ENCODE measurements around the gene SLC35F1.

SLC35F1 gene

GRCh38 chr6:118103381-118104146, 196.5 kb downstream of the SLC35F1 start:
- H3K4me3 ChIP-seq (ENCODE audit: low read depth, low read length), result no peak overlapping the region

DNA sequence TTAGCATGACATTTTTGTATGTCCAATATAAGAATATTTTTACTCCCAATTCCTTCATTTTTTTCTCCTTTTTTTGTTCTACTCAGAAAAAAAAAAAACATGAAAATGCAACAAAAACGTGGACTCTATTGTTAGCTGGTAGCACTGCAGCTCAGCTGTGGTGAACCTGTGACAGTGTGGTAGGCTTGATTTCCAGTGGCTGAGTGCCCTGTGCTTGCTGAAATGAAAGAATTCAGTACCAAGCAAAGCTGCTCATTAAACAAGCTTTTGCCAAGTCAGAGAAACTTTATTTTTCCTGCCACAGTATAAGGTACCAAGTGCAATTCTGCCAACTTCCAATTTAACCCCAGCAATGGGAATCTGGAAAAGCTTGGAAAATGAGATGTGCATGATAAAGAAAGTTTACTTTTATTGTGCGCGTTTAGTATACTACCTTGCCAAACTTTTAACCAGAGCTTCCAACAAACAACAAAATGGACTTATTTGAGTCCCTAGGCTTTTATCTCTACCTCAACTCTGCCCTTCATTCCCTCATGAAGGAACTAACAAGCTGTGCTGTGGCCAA, 215.2 kb downstream of the SLC35F1 start:
- no peak overlapping the region for H3K4me3 ChIP-seq (ENCODE audit: low read depth, low read length)

DNA sequence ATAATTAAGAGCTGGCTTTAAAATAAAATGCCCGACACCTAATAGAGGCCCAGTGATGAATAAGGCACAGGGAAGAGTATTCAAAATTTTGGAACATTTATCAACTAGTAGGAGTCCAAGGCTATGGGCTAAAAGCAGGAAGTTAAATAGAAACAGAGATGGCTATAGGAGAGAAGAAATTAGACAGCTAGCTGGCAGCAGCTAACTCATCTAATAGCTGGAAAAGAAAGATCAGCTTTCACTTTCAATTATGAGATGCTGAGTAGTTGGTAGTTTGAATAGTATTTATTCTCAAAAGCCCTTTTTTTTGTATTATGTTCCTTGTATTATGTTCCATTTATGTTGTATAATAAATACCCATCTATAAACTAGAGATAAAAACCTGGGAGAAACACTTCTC, 215.7 kb downstream of the SLC35F1 start:
- H3K4me3 ChIP-seq (ENCODE audit: low read depth, low read length), result no peak overlapping the region

GRCh38 chr6:118123503-118124037, 216.5 kb downstream of the SLC35F1 start:
- no peak overlapping the region for H3K4me3 ChIP-seq (ENCODE audit: low read depth, low read length)

DNA sequence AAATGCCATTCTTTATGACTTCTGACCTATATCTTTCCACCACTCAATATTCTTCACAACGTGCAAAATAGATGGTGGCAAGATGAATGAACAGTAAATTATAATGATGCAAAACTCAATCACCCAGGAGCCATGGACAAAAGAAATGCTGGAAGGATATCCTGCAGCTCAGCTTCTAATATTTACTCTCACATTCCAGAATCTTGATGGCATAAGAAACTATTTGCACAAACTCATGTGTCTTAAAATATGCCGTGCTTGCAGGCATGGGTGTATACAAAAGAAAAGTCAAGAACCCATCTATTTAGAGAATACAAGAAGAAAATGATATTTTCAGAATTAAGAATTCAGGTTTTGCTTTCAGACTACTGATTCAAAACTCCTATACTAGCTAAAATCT, 217.8 kb downstream of the SLC35F1 start:
- no peak overlapping the region for H3K4me3 ChIP-seq (ENCODE audit: low read depth, low read length)

- H3K4me3 ChIP-seq (ENCODE audit: low read depth, low read length), result no peak overlapping the region
Measured at GRCh38 chr6:118128755-118129154, 221.7 kb downstream of the SLC35F1 start.

DNA sequence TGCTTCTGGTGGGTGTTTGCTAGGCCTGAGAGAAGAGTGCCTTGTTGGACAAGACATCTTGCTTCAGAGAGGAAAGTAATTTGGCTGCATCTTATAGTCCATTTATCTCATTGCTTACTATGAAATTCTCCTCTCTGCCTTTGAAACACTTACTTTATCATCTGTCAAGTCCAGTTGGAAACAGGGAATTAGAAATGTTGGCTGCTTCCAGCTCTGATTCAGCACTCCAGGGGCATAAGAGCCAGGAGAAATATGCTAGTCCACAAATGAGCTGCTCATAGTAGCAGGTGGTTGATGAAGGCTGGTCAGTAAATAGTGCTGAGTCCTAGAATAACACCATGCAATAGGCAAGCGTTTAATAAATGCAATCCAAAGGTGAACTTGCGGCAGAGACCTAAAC, 227.1 kb downstream of the SLC35F1 start:
- H3K4me3 ChIP-seq (ENCODE audit: low read depth, low read length), result no peak overlapping the region

GRCh38 chr6:118134736-118135135, 227.7 kb downstream of the SLC35F1 start:
- no peak overlapping the region for H3K4me3 ChIP-seq (ENCODE audit: low read depth, low read length)

DNA sequence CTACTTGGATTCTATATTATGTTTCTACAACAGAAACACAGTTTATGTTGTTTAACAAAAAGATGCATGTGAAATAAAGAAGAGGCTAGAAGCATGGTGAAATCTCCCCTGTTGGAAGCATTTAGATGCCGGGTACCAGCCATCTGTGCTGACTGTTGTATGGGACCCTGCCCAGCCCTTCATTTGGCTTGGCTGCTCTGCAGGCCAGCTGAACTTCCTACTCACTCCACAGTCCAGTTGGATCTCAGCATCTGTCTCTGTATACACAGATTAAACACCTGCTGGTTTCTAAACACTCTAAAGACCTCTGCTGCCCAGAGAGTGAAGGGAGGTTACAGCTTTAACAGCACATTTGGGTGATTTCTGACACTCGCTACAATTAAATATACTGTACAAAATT, 228.3 kb downstream of the SLC35F1 start:
- H3K4me3 ChIP-seq (ENCODE audit: low read depth, low read length), result no peak overlapping the region

DNA sequence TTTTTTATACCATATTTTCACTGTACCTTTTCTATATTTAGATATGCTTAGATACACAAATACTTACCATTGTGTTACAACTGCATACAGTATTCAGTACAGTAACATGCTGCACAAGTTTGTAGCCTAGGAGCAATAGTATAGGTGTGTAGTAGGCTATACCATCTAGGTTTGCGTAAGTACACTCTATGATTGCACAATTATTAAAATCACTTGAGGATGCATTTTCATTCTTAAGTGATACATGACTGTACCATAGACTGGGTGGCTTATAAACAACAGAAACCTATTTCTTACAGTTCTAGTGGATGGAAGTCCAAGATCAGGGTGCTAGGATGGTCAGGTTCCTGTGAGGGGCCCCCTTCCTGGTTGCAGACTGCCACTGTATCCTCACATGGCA, 234.1 kb downstream of the SLC35F1 start:
- no peak overlapping the region for H3K4me3 ChIP-seq (ENCODE audit: low read depth, low read length)

GRCh38 chr6:118146584-118146983, 239.5 kb downstream of the SLC35F1 start:
- no peak overlapping the region for H3K4me3 ChIP-seq (ENCODE audit: low read depth, low read length)

GRCh38 chr6:118147511-118147910, 240.4 kb downstream of the SLC35F1 start:
- no peak overlapping the region for H3K4me3 ChIP-seq (ENCODE audit: low read depth, low read length)

DNA sequence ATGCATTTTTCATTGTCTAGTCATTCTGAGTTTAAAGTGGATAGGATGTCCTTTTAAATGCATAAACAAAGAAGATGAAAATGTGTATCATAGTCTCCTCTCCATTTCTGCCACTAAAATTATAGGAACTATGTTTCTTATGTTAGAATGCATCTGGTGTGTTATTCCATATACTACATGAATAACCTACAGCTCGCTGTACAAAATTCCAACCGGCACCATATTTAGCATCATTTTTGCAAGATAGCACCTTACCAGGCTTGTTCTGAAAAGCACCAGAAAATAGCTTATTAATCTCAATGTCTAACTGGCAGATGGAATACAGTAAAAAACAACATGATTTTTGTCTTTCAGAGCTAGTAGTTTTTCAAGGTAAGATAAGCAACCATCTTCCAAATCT, 241.5 kb downstream of the SLC35F1 start:
- no peak overlapping the region for H3K4me3 ChIP-seq (ENCODE audit: low read depth, low read length)

GRCh38 chr6:118152524-118152923, 245.5 kb downstream of the SLC35F1 start:
- no peak overlapping the region for H3K4me3 ChIP-seq (ENCODE audit: low read depth, low read length)

DNA sequence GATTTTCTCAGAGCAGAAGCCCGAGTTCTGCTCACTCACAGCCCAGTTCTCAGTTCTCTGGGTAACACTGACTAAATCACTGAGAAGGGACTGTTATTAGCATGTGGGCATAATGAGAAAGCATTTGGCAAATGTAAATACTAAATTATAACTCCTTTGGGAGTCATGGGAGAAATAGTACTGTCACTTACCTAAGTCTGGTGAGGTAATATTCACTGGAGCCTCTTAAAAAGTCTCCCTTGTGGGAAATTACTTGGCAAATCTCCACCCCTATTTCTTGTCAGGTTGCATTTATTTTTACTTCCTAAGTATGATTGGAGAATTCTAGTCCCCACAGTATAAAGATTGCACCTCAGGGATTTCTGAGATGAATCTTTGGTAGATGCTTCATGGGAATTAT, 254.3 kb downstream of the SLC35F1 start:
- H3K4me3 ChIP-seq (ENCODE audit: low read depth, low read length), result no peak overlapping the region

DNA sequence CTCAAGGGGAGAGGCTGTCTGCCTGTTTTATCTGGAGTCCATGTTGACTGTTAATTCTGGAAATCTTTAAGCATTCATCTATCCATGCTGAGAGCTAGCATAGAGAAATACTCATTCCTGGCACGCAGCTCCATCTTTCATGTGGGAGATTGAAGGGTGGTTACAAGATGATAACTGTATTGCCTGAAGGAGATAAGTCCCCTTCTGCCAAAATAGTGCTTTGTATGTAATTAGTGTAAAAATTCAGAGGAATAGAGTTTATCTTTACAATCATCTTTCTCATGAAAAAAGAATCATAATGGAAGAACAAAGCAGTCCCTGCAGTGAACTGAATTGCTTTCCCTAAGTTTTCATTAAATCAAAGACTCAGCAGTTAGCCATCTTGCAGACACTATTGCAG, 256.5 kb downstream of the SLC35F1 start:
- H3K4me3 ChIP-seq (ENCODE audit: low read depth, low read length), result no peak overlapping the region

- H3K4me3 ChIP-seq (ENCODE audit: low read depth, low read length), result no peak overlapping the region
Measured at GRCh38 chr6:118165500-118165899, 258.4 kb downstream of the SLC35F1 start.

- no peak overlapping the region for H3K4me3 ChIP-seq (ENCODE audit: low read depth, low read length)
Measured at GRCh38 chr6:118168421-118168820, 261.4 kb downstream of the SLC35F1 start.

GRCh38 chr6:118171852-118172251, 264.8 kb downstream of the SLC35F1 start:
- no peak overlapping the region for H3K4me3 ChIP-seq (ENCODE audit: low read depth, low read length)

GRCh38 chr6:118174071-118174470, 267.0 kb downstream of the SLC35F1 start:
- no peak overlapping the region for H3K4me3 ChIP-seq (ENCODE audit: low read depth, low read length)

DNA sequence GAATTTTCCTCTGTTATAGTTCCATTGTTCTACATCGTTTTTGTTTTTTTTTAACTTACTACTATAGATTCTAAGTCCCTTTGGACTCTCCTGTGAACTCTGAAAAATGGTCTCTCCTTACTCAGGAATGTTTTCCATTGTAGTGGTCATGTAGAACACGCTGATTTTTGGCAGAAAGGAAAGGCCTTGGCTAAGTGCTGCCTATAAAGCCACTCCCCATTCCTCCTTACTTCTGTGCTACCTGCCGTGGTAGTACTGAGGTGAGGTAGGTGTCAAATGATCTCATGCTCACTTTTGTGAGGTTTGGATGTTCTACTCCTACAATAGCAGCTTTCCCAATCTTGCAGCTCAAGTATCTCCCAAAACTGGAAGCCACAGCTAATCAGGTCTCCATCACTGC, 270.7 kb downstream of the SLC35F1 start:
- no peak overlapping the region for H3K4me3 ChIP-seq (ENCODE audit: low read depth, low read length)

DNA sequence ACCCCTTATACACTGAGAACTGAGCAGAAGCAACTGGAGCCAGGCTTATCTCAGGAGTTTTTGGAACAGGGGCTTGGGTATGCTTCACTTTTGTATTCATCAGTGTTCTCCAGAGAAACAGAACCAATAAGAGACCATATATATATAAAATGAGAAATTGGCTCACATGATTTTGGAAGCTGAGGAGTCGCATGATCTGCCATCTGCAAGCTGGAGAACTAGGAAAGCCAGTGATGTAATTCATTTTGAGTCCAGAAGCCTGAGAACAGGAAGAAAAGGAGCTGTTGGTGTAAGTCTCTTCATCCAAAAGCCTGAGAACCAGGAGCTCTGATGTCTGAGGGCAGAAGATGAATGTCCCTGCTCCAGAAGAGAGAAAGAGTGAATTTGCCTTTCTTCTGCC, 272.0 kb downstream of the SLC35F1 start:
- H3K4me3 ChIP-seq (ENCODE audit: low read depth, low read length), result no peak overlapping the region
